ENCODE measurements around the gene TEFM.

TEFM gene

GRCh38 chr17:30905742-30906100 is 317 bp downstream of the TEFM start:
- peak; percentile 2 for TF ChIP-seq CTCF (IDR thresholded peaks at IDR 0.05; ENCODE audit: insufficient read depth, low read depth, low read length, missing control alignments)
- H3K4me3 ChIP-seq (ENCODE audit: low read length) = peak overlapping the region; percentile 97
- DNase-seq (ENCODE audit: low read depth) = no peak

DNA sequence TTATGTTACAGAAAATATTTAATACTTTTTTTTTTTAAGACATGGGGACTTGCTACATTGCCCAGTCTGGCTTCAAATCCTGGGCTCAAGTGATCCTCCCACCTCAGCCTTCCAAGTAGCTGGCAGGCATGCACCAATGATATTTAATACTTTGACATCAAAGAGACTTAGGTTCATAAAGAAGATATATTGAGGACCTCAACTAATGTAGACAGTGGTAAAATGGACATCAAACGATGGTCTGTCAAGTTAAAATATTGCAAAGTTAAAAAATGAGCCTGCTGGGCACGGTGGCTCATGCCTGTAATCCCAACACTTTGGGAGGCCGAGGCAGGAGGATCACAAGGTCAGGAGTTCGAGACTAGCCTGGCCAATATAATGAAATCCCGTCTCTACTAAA is 8.7 kb downstream of the TEFM start:
- DNase-seq (ENCODE audit: low read depth) = no peak
- no peak for TF ChIP-seq CTCF (IDR thresholded peaks at IDR 0.05; ENCODE audit: insufficient read depth, low read depth, low read length, missing control alignments)
- H3K4me3 ChIP-seq (ENCODE audit: low read length) = no peak overlapping the region

DNA sequence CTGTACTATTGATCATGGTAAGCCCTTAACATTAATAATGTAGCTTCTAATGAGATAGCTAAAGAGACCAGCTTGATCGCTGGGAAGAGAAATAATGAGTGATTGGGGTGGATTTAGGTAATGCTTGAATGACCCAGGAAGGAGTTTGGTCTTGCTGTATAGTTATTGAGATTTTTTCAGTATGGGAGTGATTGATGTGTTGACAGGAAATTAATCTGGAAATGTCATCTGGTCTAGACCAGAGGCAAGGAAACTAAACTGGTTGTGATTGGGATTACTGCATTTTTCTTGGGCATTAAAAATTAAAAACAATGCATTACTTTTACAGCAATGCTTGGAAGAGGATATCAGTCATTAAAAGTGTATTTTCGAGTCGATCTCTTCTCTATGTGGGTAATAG is 11.8 kb downstream of the TEFM start:
- TF ChIP-seq CTCF (IDR thresholded peaks at IDR 0.05; ENCODE audit: insufficient read depth, low read depth, low read length, missing control alignments) = no peak

GRCh38 chr17:30886187-30886586 is 19.9 kb downstream of the TEFM start:
- no peak for TF ChIP-seq CTCF (IDR thresholded peaks at IDR 0.05; ENCODE audit: insufficient read depth, low read depth, low read length, missing control alignments)
- H3K4me3 ChIP-seq (ENCODE audit: low read length) = no peak overlapping the region
- no peak for DNase-seq (ENCODE audit: low read depth)

More for the DNA sequence above, 11.8 kb downstream of the TEFM start:
- no peak overlapping the region for H3K4me3 ChIP-seq (ENCODE audit: low read length)
- no peak for DNase-seq (ENCODE audit: low read depth)

- no peak for DNase-seq (ENCODE audit: low read depth)
- no peak overlapping the region for H3K4me3 ChIP-seq (ENCODE audit: low read length)
- no peak for TF ChIP-seq CTCF (IDR thresholded peaks at IDR 0.05; ENCODE audit: insufficient read depth, low read depth, low read length, missing control alignments)
These were observed 37.0 kb downstream of the TEFM start for GRCh38 chr17:30869005-30869404.

DNA sequence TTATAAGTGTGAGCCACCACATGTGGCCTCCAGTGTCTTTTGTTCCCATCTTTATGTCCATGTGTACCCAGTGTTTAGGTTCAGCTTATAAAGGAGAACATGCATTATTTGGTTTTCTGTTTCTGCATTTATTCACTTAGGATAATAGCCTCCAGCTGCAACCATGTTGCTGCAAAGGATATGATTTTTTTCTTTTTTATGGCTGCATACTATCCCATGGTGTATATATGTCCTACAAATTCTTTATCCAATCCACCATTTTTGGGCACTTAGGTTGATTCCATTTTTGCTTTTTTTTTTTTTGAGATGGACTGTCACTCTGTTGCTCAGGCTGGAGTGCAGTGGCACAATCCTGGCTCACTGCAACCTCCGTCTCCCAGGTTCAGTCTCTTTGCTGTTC is 41.4 kb downstream of the TEFM start:
- DNase-seq (ENCODE audit: low read depth) = no peak
- no peak overlapping the region for H3K4me3 ChIP-seq (ENCODE audit: low read length)
- no peak for TF ChIP-seq CTCF (IDR thresholded peaks at IDR 0.05; ENCODE audit: insufficient read depth, low read depth, low read length, missing control alignments)

DNA sequence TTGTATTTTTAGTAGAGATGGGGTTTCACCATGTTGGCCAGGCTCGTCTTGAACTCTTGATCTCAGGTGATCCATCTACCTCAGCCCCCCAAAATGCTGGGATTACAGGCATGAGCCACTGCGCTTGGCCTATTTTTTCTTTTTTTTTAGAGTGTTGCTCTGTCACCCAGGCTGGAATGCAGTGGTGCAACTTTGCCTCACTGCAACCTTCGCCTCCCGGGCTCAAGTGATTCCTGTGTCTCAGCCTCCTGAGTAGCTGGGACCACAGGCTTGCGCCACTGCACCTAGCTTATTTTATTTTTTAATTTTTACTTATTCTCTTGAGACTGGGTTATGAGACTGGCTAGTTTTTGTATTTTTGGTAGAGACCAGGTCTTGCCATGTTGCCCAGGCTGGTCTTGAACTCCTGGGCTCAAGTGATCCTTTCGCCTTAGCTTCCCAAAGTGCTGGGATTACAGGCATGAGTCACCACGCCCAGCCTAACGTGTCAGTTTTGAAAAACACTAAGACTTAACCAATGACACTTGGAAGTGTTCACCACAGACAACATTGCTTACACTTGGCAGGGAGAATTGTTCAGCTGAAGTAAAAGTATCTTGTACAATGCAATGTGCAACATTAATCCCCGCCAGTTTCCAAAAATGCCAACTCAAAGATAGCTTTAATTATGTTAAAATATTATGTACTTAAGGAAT is 47.3 kb downstream of the TEFM start:
- no peak for TF ChIP-seq CTCF (IDR thresholded peaks at IDR 0.05; ENCODE audit: insufficient read depth, low read depth, low read length, missing control alignments)
- DNase-seq (ENCODE audit: low read depth) = peak; percentile 38
- no peak overlapping the region for H3K4me3 ChIP-seq (ENCODE audit: low read length)

Measured in epithelial cell of esophagus (primary cell).